ENCODE data around the gene ZNF580. TPM values are rescaled to one million over a fixed set of nuclear protein-coding genes. Genes with fewer than 3 reads are reported as not detected.

Gene ZNF580
- total and polyA plus RNA-seq, 10 of the 15 experiments (the other 5 are each of a cell fraction or from before 2014, with no cell fraction given) = 2.3 to 31.8 (median 10.0) TPM

DNA sequence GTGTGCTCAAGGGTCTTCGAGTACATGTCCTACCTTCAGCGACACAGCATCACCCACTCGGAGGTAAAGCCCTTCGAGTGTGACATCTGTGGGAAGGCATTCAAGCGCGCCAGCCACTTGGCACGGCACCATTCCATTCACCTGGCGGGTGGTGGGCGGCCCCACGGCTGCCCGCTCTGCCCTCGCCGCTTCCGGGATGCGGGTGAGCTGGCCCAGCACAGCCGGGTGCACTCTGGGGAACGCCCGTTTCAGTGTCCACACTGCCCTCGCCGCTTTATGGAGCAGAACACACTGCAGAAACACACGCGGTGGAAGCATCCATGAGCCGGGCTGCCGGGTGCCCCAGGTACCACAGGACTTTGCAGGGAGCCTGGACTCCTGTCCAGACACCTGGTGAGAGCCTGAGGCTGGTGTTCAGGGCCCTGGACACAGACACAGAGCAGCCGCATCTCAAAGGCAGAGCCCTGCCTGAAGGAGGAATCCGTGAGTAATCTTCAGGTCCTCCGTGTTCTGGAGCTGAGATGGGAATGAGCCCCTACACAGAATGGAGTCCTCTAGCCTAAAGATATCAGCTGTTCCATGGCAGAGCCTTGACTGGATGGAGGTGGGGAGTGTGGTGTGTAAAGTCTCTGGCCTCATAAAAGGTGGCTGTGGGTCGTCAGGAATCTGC is 4.2 kb downstream of the ZNF580 start:
- H3K4me2 ChIP-seq (ENCODE audit: control insufficient read depth, insufficient read depth) = peak overlapping the region; percentile 91
- no peaks in the 10 kb centered on the region for H4K20me1 ChIP-seq (ENCODE audit: control insufficient read depth, insufficient read depth)
- no peak overlapping the region for H2AFZ ChIP-seq (ENCODE audit: control insufficient read depth, low read depth, low read length)
- SMC1A ChIA-PET (ENCODE audit: uncharacterized antibody, unreplicated experiment) = interaction anchor here (0.7 kb wide), 1 partner anchor 12 kb away, joined by 3 read pairs; no protein-coding TSS in a partner anchor
- in situ Hi-C loops (cut with MboI) (no loop called here), intact Hi-C loops (cut with micrococcal nuclease; ENCODE audit: unreplicated experiment) (loop anchor here (5.0 kb wide), 2 partner anchors 32 to 43 kb away; partner anchors contain the start of genes EPN1 and ZNF524)
- RAD21 ChIA-PET (ENCODE audit: unreplicated experiment) = interaction anchor here (0.7 kb wide), 1 partner anchor 38 kb away, joined by 3 read pairs; no protein-coding TSS in a partner anchor
- ATAC-seq = no peak
- TF ChIP-seq DPF2 (IDR thresholded peaks at IDR 0.05) = no peak
- TF ChIP-seq PAX5 (IDR thresholded peaks at IDR 0.05; ENCODE audit: borderline replicate concordance, low read depth, low read length) = 0 out of 2 replicates have a peak, but pooled peaks have one; percentile 15
- TF ChIP-seq, protein P1, sequence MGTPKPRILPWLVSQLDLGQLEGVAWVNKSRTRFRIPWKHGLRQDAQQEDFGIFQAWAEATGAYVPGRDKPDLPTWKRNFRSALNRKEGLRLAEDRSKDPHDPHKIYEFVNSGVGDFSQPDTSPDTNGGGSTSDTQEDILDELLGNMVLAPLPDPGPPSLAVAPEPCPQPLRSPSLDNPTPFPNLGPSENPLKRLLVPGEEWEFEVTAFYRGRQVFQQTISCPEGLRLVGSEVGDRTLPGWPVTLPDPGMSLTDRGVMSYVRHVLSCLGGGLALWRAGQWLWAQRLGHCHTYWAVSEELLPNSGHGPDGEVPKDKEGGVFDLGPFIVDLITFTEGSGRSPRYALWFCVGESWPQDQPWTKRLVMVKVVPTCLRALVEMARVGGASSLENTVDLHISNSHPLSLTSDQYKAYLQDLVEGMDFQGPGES (IDR thresholded peaks at IDR 0.05) = no peak
- TF ChIP-seq TCF3 (IDR thresholded peaks at IDR 0.05; ENCODE audit: borderline replicate concordance, insufficient read depth, low read depth, low read length) = 0 out of 2 replicates have a peak, but pooled peaks have one; percentile 10
- TF ChIP-seq SIX5 (IDR thresholded peaks at IDR 0.05; ENCODE audit: low read depth, low read length, severe bottlenecking) = no peak
- TF ChIP-seq, protein P2, sequence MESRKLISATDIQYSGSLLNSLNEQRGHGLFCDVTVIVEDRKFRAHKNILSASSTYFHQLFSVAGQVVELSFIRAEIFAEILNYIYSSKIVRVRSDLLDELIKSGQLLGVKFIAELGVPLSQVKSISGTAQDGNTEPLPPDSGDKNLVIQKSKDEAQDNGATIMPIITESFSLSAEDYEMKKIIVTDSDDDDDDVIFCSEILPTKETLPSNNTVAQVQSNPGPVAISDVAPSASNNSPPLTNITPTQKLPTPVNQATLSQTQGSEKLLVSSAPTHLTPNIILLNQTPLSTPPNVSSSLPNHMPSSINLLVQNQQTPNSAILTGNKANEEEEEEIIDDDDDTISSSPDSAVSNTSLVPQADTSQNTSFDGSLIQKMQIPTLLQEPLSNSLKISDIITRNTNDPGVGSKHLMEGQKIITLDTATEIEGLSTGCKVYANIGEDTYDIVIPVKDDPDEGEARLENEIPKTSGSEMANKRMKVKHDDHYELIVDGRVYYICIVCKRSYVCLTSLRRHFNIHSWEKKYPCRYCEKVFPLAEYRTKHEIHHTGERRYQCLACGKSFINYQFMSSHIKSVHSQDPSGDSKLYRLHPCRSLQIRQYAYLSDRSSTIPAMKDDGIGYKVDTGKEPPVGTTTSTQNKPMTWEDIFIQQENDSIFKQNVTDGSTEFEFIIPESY (IDR thresholded peaks at IDR 0.05) = no peak
- TF ChIP-seq PML (IDR thresholded peaks at IDR 0.05; ENCODE audit: low read length) = no peak
- no peak for TF ChIP-seq MEF2A (IDR thresholded peaks at IDR 0.05; ENCODE audit: insufficient read depth, low read depth, low read length)
- no peak for TF ChIP-seq YY1 (IDR thresholded peaks at IDR 0.05; ENCODE audit: low read depth, low read length)
- TF ChIP-seq, protein P3, sequence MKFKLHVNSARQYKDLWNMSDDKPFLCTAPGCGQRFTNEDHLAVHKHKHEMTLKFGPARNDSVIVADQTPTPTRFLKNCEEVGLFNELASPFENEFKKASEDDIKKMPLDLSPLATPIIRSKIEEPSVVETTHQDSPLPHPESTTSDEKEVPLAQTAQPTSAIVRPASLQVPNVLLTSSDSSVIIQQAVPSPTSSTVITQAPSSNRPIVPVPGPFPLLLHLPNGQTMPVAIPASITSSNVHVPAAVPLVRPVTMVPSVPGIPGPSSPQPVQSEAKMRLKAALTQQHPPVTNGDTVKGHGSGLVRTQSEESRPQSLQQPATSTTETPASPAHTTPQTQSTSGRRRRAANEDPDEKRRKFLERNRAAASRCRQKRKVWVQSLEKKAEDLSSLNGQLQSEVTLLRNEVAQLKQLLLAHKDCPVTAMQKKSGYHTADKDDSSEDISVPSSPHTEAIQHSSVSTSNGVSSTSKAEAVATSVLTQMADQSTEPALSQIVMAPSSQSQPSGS (IDR thresholded peaks at IDR 0.05; ENCODE audit: low read length) = no peak
- no peak for TF ChIP-seq FOXK2 (IDR thresholded peaks at IDR 0.05)
- no peak for TF ChIP-seq ZSCAN29 (IDR thresholded peaks at IDR 0.05)
- TF ChIP-seq RUNX3 (IDR thresholded peaks at IDR 0.05; ENCODE audit: low read length) = 0 out of 2 replicates have a peak, but pooled peaks have one; percentile 15
- no peak for TF ChIP-seq SUPT20H (IDR thresholded peaks at IDR 0.05; ENCODE audit: borderline replicate concordance, control insufficient read depth, low read depth, low read length)
- TF ChIP-seq POU2F2 (IDR thresholded peaks at IDR 0.05; ENCODE audit: borderline replicate concordance, low read depth, low read length) = no peak
- no peak for TF ChIP-seq ETV6 (conservative IDR thresholded peaks at IDR 0.05 in 1 of 2, IDR thresholded peaks at IDR 0.05 in 1 of 2; ENCODE audit: borderline replicate concordance in 1 of 2, low read depth in 1 of 2)
- TF ChIP-seq RELA (IDR thresholded peaks at IDR 0.05; ENCODE audit: borderline replicate concordance, partially characterized antibody) = no peak
- TF ChIP-seq RAD21 (IDR thresholded peaks at IDR 0.05; ENCODE audit: insufficient read depth, low read depth, low read length) = no peak
- CTCF ChIA-PET = interaction anchor here (1.3 to 4.6 kb wide), 4 partner anchors 9 to 27 kb away, joined by 3 to 52 read pairs (median 8); partner anchors contain the start of gene U2AF2
- H3K4me3 ChIP-seq = peak overlapping the region; percentile 95
- peak overlapping the region; percentile 86; the same call in 1 of the 2 replicates for H3K9ac ChIP-seq (ENCODE audit: control insufficient read depth, insufficient read depth, low read length)
- no peak for FAIRE-seq
- no peaks in the 10 kb centered on the region for H3K9me3 ChIP-seq (replicated peaks; ENCODE audit: control insufficient read depth, insufficient read depth, low read length)
- H3K27ac ChIP-seq (ENCODE audit: control insufficient read depth, insufficient read depth) = peak overlapping the region; percentile 64
- no peak for DNase-seq (ENCODE audit: low read depth, low spot score)
- peaks cover 64% of the 10 kb centered on the region for H3K79me2 ChIP-seq (ENCODE audit: control insufficient read depth, insufficient read depth, low read length)
- TSS peak; percentile 31 for BruUV-seq (replicated peaks)
- H3K27me3 ChIP-seq (replicated peaks in 1 of 2; ENCODE audit: control insufficient read depth in 2 of 2, insufficient read depth in 2 of 2, low read length in 1 of 2) = no peaks in the 10 kb centered on the region
- POLR2A ChIA-PET = interaction anchor here (0.6 to 2.1 kb wide), 2 partner anchors 10 to 1184 kb away, joined by 3 to 10 read pairs; partner anchors contain the start of gene U2AF2
- 8% methylated on average over 23 of the region's 28 CpGs for WGBS (ENCODE audit: insufficient coverage, insufficient replicate concordance, low lambda C conversion rate, missing lambda C conversion rate)
- H3K4me1 ChIP-seq (ENCODE audit: control insufficient read depth, insufficient read depth, low read length) = peaks cover 25% of the 10 kb centered on the region
- H3K36me3 ChIP-seq (ENCODE audit: control insufficient read depth in 2 of 2, insufficient read depth in 2 of 2, low read length in 1 of 2) = 0 out of 4 replicates have a peak, but pooled peaks cover 0 to 2% of the 10 kb centered on the region in 2 experiments
